ENCODE data around the gene SUN2. TPM values are rescaled to one million over a fixed set of nuclear protein-coding genes. Genes with fewer than 3 reads are reported as not detected.

Gene SUN2
- total and polyA plus RNA-seq, 10 of the 15 experiments (the other 5 are each of a cell fraction or from before 2014, with no cell fraction given), result 0.18 to 107 (median 35.9) TPM

DNA sequence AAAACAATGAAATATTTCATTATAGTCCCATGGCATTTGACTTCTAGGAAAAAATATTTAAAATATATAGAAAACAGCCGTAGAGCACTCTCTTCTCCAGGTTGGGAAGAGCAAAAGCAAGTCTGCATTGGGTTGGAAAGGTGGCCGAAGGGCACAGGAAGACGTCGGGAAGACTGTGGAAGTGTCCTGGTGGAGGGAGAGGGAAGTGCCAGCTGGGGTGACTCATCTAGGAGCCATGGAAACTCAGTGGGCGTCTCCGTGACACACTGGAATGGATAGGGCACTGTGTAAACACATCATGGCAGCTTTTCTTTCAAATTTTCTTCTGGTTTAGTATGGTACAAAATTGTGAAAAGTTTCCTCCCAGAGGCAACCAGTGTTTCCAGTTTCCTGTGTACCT, 37.4 kb downstream of the SUN2 start:
- H3K9me3 ChIP-seq (replicated peaks; ENCODE audit: control insufficient read depth, insufficient read depth, low read length), result no peaks in the 10 kb centered on the region
- no peak for DNase-seq (ENCODE audit: low read depth, low spot score)
- ATAC-seq, result no peak
- ChIA-PET POLR2A (no interaction called here), SMC1A (ENCODE audit: uncharacterized antibody, unreplicated experiment) (no interaction called here), CTCF (no interaction called here), RAD21 (ENCODE audit: unreplicated experiment) (no interaction called here)
- FAIRE-seq, result no peak
- no peaks in the 10 kb centered on the region for H3K27me3 ChIP-seq (replicated peaks in 1 of 2; ENCODE audit: control insufficient read depth in 2 of 2, insufficient read depth in 2 of 2, low read length in 1 of 2)
- H3K9ac ChIP-seq (ENCODE audit: control insufficient read depth, insufficient read depth, low read length), result no peak overlapping the region
- H3K27ac ChIP-seq (ENCODE audit: control insufficient read depth, insufficient read depth), result no peak overlapping the region
- H4K20me1 ChIP-seq (ENCODE audit: control insufficient read depth, insufficient read depth), result peaks cover 9% of the 10 kb centered on the region
- peaks cover 16% of the 10 kb centered on the region for H3K79me2 ChIP-seq (ENCODE audit: control insufficient read depth, insufficient read depth, low read length)
- no peak overlapping the region for H2AFZ ChIP-seq (ENCODE audit: control insufficient read depth, low read depth, low read length)
- intact Hi-C loops (cut with micrococcal nuclease; ENCODE audit: unreplicated experiment), result no loop called here
- WGBS (ENCODE audit: insufficient coverage, insufficient replicate concordance, low lambda C conversion rate, missing lambda C conversion rate), result 94% methylated on average over 6 of the region's 6 CpGs
- no peak overlapping the region for H3K4me2 ChIP-seq (ENCODE audit: control insufficient read depth, insufficient read depth)
- H3K4me3 ChIP-seq, result no peak overlapping the region
- H3K4me1 ChIP-seq (ENCODE audit: control insufficient read depth, insufficient read depth, low read length), result no peaks in the 10 kb centered on the region
- in situ Hi-C loops (cut with MboI), result no loop called here
- no TSS peak for BruUV-seq (replicated peaks)
- H3K36me3 ChIP-seq (ENCODE audit: control insufficient read depth in 2 of 2, insufficient read depth in 2 of 2, low read length in 1 of 2), result peaks cover 32 to 51% of the 10 kb centered on the region in 2 experiments
- TF ChIP-seq NR2C2 (IDR thresholded peaks at IDR 0.05; ENCODE audit: borderline replicate concordance, control insufficient read depth, insufficient read length, low read depth) (no peak), KAT2A (conservative IDR thresholded peaks at IDR 0.05; ENCODE audit: control insufficient read depth, low read depth, low read length) (no peak), GABPA (IDR thresholded peaks at IDR 0.05; ENCODE audit: low read depth) (no peak), MXI1 (IDR thresholded peaks at IDR 0.05; ENCODE audit: low read depth, low read length) (no peak), KLF5 (IDR thresholded peaks at IDR 0.05; ENCODE audit: partially characterized antibody) (no peak), NFXL1 (IDR thresholded peaks at IDR 0.05; ENCODE audit: borderline replicate concordance) (no peak), JUND (IDR thresholded peaks at IDR 0.05; ENCODE audit: low read depth, low read length) (no peak), NFYA (IDR thresholded peaks at IDR 0.05; ENCODE audit: borderline replicate concordance, low read depth, low read length) (no peak), EZH2 (IDR thresholded peaks at IDR 0.05; ENCODE audit: borderline replicate concordance, control insufficient read depth, low read depth, low read length) (no peak), SIN3A (IDR thresholded peaks at IDR 0.05; ENCODE audit: low read depth, low read length) (no peak), SUZ12 (IDR thresholded peaks at IDR 0.05; ENCODE audit: unreplicated experiment) (no peak), JUNB (IDR thresholded peaks at IDR 0.05) (no peak)
- TF ChIP-seq, protein P1, sequence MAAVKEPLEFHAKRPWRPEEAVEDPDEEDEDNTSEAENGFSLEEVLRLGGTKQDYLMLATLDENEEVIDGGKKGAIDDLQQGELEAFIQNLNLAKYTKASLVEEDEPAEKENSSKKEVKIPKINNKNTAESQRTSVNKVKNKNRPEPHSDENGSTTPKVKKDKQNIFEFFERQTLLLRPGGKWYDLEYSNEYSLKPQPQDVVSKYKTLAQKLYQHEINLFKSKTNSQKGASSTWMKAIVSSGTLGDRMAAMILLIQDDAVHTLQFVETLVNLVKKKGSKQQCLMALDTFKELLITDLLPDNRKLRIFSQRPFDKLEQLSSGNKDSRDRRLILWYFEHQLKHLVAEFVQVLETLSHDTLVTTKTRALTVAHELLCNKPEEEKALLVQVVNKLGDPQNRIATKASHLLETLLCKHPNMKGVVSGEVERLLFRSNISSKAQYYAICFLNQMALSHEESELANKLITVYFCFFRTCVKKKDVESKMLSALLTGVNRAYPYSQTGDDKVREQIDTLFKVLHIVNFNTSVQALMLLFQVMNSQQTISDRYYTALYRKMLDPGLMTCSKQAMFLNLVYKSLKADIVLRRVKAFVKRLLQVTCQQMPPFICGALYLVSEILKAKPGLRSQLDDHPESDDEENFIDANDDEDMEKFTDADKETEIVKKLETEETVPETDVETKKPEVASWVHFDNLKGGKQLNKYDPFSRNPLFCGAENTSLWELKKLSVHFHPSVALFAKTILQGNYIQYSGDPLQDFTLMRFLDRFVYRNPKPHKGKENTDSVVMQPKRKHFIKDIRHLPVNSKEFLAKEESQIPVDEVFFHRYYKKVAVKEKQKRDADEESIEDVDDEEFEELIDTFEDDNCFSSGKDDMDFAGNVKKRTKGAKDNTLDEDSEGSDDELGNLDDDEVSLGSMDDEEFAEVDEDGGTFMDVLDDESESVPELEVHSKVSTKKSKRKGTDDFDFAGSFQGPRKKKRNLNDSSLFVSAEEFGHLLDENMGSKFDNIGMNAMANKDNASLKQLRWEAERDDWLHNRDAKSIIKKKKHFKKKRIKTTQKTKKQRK (IDR thresholded peaks at IDR 0.05; ENCODE audit: low read depth, low read length), result no peak
- TF ChIP-seq, protein P2, sequence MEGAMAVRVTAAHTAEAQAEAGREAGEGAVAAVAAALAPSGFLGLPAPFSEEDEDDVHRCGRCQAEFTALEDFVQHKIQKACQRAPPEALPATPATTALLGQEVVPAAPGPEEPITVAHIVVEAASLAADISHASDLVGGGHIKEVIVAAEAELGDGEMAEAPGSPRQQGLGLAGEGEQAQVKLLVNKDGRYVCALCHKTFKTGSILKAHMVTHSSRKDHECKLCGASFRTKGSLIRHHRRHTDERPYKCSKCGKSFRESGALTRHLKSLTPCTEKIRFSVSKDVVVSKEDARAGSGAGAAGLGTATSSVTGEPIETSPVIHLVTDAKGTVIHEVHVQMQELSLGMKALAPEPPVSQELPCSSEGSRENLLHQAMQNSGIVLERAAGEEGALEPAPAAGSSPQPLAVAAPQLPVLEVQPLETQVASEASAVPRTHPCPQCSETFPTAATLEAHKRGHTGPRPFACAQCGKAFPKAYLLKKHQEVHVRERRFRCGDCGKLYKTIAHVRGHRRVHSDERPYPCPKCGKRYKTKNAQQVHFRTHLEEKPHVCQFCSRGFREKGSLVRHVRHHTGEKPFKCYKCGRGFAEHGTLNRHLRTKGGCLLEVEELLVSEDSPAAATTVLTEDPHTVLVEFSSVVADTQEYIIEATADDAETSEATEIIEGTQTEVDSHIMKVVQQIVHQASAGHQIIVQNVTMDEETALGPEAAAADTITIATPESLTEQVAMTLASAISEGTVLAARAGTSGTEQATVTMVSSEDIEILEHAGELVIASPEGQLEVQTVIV (IDR thresholded peaks at IDR 0.05; ENCODE audit: borderline replicate concordance, partially characterized antibody), result no peak
- TF ChIP-seq, protein P3, sequence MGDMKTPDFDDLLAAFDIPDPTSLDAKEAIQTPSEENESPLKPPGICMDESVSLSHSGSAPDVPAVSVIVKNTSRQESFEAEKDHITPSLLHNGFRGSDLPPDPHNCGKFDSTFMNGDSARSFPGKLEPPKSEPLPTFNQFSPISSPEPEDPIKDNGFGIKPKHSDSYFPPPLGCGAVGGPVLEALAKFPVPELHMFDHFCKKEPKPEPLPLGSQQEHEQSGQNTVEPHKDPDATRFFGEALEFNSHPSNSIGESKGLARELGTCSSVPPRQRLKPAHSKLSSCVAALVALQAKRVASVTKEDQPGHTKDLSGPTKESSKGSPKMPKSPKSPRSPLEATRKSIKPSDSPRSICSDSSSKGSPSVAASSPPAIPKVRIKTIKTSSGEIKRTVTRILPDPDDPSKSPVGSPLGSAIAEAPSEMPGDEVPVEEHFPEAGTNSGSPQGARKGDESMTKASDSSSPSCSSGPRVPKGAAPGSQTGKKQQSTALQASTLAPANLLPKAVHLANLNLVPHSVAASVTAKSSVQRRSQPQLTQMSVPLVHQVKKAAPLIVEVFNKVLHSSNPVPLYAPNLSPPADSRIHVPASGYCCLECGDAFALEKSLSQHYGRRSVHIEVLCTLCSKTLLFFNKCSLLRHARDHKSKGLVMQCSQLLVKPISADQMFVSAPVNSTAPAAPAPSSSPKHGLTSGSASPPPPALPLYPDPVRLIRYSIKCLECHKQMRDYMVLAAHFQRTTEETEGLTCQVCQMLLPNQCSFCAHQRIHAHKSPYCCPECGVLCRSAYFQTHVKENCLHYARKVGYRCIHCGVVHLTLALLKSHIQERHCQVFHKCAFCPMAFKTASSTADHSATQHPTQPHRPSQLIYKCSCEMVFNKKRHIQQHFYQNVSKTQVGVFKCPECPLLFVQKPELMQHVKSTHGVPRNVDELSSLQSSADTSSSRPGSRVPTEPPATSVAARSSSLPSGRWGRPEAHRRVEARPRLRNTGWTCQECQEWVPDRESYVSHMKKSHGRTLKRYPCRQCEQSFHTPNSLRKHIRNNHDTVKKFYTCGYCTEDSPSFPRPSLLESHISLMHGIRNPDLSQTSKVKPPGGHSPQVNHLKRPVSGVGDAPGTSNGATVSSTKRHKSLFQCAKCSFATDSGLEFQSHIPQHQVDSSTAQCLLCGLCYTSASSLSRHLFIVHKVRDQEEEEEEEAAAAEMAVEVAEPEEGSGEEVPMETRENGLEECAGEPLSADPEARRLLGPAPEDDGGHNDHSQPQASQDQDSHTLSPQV (IDR thresholded peaks at IDR 0.05), result no peak

All from GM12878 (cell line).